ENCODE measurements around the gene PTGFRN.

DNA sequence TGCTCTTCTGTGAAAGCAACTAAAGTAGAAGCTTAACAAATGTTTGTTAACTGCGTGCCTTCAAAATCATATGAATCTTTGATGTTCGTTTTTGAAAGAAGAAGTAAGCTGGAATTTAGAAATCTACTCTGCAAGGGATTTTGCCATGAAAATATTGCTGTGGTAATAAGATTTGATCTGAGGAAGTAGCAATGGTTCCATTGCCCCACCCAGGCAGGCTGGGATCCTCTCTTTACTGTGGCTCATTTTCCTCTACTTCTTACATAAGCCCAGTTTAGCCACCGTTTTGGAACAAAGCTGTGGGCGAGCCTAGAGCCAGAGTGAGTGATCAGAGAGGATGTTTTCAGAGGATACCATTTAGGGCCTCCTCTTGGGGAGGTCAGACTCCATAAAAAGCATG is 20.3 kb upstream of the PTGFRN start:
- TF ChIP-seq, protein P1, sequence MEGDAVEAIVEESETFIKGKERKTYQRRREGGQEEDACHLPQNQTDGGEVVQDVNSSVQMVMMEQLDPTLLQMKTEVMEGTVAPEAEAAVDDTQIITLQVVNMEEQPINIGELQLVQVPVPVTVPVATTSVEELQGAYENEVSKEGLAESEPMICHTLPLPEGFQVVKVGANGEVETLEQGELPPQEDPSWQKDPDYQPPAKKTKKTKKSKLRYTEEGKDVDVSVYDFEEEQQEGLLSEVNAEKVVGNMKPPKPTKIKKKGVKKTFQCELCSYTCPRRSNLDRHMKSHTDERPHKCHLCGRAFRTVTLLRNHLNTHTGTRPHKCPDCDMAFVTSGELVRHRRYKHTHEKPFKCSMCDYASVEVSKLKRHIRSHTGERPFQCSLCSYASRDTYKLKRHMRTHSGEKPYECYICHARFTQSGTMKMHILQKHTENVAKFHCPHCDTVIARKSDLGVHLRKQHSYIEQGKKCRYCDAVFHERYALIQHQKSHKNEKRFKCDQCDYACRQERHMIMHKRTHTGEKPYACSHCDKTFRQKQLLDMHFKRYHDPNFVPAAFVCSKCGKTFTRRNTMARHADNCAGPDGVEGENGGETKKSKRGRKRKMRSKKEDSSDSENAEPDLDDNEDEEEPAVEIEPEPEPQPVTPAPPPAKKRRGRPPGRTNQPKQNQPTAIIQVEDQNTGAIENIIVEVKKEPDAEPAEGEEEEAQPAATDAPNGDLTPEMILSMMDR (IDR thresholded peaks at IDR 0.05), result no peak
- TF ChIP-seq TEAD1 (CRISPR knock-in tag; IDR thresholded peaks at IDR 0.05), result no peak
- TF ChIP-seq ZNF121 (CRISPR knock-in tag; IDR thresholded peaks at IDR 0.05), result no peak
- TF ChIP-seq SMAD3 (CRISPR knock-in tag; IDR thresholded peaks at IDR 0.05; ENCODE audit: borderline replicate concordance), result no peak
- no peak for TF ChIP-seq ATF2 (CRISPR knock-in tag; IDR thresholded peaks at IDR 0.05; ENCODE audit: borderline replicate concordance, low read depth)
- TF ChIP-seq USF2 (CRISPR knock-in tag; IDR thresholded peaks at IDR 0.05), result no peak
- TF ChIP-seq, protein P2, sequence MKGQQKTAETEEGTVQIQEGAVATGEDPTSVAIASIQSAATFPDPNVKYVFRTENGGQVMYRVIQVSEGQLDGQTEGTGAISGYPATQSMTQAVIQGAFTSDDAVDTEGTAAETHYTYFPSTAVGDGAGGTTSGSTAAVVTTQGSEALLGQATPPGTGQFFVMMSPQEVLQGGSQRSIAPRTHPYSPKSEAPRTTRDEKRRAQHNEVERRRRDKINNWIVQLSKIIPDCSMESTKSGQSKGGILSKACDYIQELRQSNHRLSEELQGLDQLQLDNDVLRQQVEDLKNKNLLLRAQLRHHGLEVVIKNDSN (CRISPR knock-in tag; IDR thresholded peaks at IDR 0.05), result no peak
- TF ChIP-seq TEAD4 (CRISPR knock-in tag; IDR thresholded peaks at IDR 0.05), result no peak
- TF ChIP-seq, protein P3, sequence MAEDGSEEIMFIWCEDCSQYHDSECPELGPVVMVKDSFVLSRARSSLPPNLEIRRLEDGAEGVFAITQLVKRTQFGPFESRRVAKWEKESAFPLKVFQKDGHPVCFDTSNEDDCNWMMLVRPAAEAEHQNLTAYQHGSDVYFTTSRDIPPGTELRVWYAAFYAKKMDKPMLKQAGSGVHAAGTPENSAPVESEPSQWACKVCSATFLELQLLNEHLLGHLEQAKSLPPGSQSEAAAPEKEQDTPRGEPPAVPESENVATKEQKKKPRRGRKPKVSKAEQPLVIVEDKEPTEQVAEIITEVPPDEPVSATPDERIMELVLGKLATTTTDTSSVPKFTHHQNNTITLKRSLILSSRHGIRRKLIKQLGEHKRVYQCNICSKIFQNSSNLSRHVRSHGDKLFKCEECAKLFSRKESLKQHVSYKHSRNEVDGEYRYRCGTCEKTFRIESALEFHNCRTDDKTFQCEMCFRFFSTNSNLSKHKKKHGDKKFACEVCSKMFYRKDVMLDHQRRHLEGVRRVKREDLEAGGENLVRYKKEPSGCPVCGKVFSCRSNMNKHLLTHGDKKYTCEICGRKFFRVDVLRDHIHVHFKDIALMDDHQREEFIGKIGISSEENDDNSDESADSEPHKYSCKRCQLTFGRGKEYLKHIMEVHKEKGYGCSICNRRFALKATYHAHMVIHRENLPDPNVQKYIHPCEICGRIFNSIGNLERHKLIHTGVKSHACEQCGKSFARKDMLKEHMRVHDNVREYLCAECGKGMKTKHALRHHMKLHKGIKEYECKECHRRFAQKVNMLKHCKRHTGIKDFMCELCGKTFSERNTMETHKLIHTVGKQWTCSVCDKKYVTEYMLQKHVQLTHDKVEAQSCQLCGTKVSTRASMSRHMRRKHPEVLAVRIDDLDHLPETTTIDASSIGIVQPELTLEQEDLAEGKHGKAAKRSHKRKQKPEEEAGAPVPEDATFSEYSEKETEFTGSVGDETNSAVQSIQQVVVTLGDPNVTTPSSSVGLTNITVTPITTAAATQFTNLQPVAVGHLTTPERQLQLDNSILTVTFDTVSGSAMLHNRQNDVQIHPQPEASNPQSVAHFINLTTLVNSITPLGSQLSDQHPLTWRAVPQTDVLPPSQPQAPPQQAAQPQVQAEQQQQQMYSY (CRISPR knock-in tag; IDR thresholded peaks at IDR 0.05), result no peak
- TF ChIP-seq JUN (CRISPR knock-in tag; IDR thresholded peaks at IDR 0.05), result no peak
- no peak for TF ChIP-seq ELF4 (CRISPR knock-in tag; IDR thresholded peaks at IDR 0.05; ENCODE audit: low read depth)
- TF ChIP-seq NR2C2 (CRISPR knock-in tag; IDR thresholded peaks at IDR 0.05), result no peak
- TF ChIP-seq E2F4 (CRISPR knock-in tag; IDR thresholded peaks at IDR 0.05; ENCODE audit: borderline replicate concordance, low read depth), result no peak

Data from WTC11 (cell line).